Mucosa of descending colon (tissue), 3 donors: Measurements from ENCODE around the gene KCNK13. TPM values are rescaled to one million over a fixed set of nuclear protein-coding genes. Genes with fewer than 3 reads are reported as not detected.

ENCODE experiments used
- ATAC-seq: fragments of 200-7000 bp; cut with Tn5 transposase; one replicate; pipeline ENCODE4 v1.9.1; 2020; ENCODE audit warnings: mild to moderate bottlenecking, moderate library complexity
- DNase-seq, 3 donors: peaks; one replicate each; pipeline ENCODE4 v3.0.0-alpha.2; 2020
- H3K36me3 ChIP-seq: fragments of 200-600 bp; one replicate; pipeline ENCODE4 v1.8.0; 2021; ENCODE audit warnings: low read depth, mild to moderate bottlenecking
- H3K4me1 ChIP-seq: fragments of 200-600 bp; one replicate; pipeline ENCODE4 v1.8.0; 2021; ENCODE audit warnings: low read depth, mild to moderate bottlenecking
- H3K4me3 ChIP-seq: fragments of 200-600 bp; one replicate; pipeline ENCODE4 v1.8.0; 2021; ENCODE audit warnings: mild to moderate bottlenecking
- H3K9me3 ChIP-seq: fragments of 200-600 bp; one replicate; pipeline ENCODE4 v1.8.0; 2021; ENCODE audit warnings: mild to moderate bottlenecking
- intact Hi-C, 2 donors: fragments of 100-400 bp; cut with DNase I in 1 of 2; cut with micrococcal nuclease in 1 of 2; formaldehyde crosslinking; loops; one replicate each; pipeline versions ENCODE4 v1.11.0 to v1.11.1; 2022; cut with DNase I, micrococcal nuclease
- total RNA-seq, 3 donors: library from RNA; stranded (reverse); fragmentation: NEBNext Ultra II Directional in 2 of 3; extraction: Animal tissue kit (Norgen Biotek cat#: 25700) in 2 of 3; gene quantifications; one replicate each; pipeline versions ENCODE4 v1.2.1 to v1.2.4, GENCODE V29; 2021 to 2023
- TF ChIP-seq, protein P1 (sequence below): fragments of 200-600 bp; IDR thresholded peaks from one replicate; pipeline ENCODE4 v1.8.0; 2022; ENCODE audit warnings: antibody characterized with exemption, mild to moderate bottlenecking
- donor health status: DM: no; HTN: no; CAD: no; lungs with moderate emphysema.
- donor health status: DM: no; HTN: no; CAD: no.
- donor health status: DM: no; HTN: yes; CAD: no.

KCNK13 gene
- total RNA-seq, 3 donors from 2014 or later, result 0.25 to 0.67 (median 0.29) TPM

- intact Hi-C loops, result no loop called here
- Histone ChIP-seq H3K36me3 (no peaks in the 10 kb centered on the region), H3K4me3 (no peak overlapping the region), H3K9me3 (no peaks in the 10 kb centered on the region), H3K4me1 (no peaks in the 10 kb centered on the region)
- TF ChIP-seq, protein P1, sequence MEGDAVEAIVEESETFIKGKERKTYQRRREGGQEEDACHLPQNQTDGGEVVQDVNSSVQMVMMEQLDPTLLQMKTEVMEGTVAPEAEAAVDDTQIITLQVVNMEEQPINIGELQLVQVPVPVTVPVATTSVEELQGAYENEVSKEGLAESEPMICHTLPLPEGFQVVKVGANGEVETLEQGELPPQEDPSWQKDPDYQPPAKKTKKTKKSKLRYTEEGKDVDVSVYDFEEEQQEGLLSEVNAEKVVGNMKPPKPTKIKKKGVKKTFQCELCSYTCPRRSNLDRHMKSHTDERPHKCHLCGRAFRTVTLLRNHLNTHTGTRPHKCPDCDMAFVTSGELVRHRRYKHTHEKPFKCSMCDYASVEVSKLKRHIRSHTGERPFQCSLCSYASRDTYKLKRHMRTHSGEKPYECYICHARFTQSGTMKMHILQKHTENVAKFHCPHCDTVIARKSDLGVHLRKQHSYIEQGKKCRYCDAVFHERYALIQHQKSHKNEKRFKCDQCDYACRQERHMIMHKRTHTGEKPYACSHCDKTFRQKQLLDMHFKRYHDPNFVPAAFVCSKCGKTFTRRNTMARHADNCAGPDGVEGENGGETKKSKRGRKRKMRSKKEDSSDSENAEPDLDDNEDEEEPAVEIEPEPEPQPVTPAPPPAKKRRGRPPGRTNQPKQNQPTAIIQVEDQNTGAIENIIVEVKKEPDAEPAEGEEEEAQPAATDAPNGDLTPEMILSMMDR, result no peak
- DNase-seq (no peak), ATAC-seq (no peak)
These were observed 54.0 kb downstream of the KCNK13 start for GRCh38 chr14:90115780-90116179.

- no peaks in the 10 kb centered on the region for H3K36me3 ChIP-seq
- DNase-seq (no peak), ATAC-seq (no peak)
- intact Hi-C loops, result no loop called here
- H3K4me1 ChIP-seq, result no peaks in the 10 kb centered on the region
- H3K4me3 ChIP-seq, result no peak overlapping the region
- TF ChIP-seq, protein P1, result no peak
- no peaks in the 10 kb centered on the region for H3K9me3 ChIP-seq
These were observed 54.6 kb downstream of the KCNK13 start for GRCh38 chr14:90116444-90116843.

- Histone ChIP-seq H3K36me3 (no peaks in the 10 kb centered on the region), H3K9me3 (no peaks in the 10 kb centered on the region), H3K4me3 (no peak overlapping the region), H3K4me1 (no peaks in the 10 kb centered on the region)
- intact Hi-C loops, result no loop called here
- no peak for DNase-seq
- TF ChIP-seq, protein P1, result no peak
- no peak for ATAC-seq
These were observed 56.2 kb downstream of the KCNK13 start for GRCh38 chr14:90118027-90118426.

- H3K36me3 ChIP-seq, result no peaks in the 10 kb centered on the region
- TF ChIP-seq, protein P1, result no peak
- no peak for ATAC-seq
- H3K4me1 ChIP-seq, result no peaks in the 10 kb centered on the region
- DNase-seq, result no peak
- intact Hi-C loops, result no loop called here
- no peak overlapping the region for H3K4me3 ChIP-seq
- H3K9me3 ChIP-seq, result no peaks in the 10 kb centered on the region
These were observed 64.5 kb downstream of the KCNK13 start for GRCh38 chr14:90126260-90126659.

GRCh38 chr14:90132821-90133570 is 71.2 kb downstream of the KCNK13 start:
- no peak for ATAC-seq
- intact Hi-C loops, result no loop called here
- Histone ChIP-seq H3K36me3 (no peaks in the 10 kb centered on the region), H3K9me3 (no peaks in the 10 kb centered on the region), H3K4me3 (no peak overlapping the region), H3K4me1 (no peaks in the 10 kb centered on the region)
- TF ChIP-seq, protein P1, result no peak
- DNase-seq, result no peak
